Activated CD8-positive, alpha-beta T cell treated with anti-CD3 and anti-CD28 coated beads for 36 hours (primary cell): ENCODE measurements around the gene CREBBP. TPM values are rescaled to one million over a fixed set of nuclear protein-coding genes. Genes with fewer than 3 reads are reported as not detected.
A peak's percentile ranks its signal among the peaks of the same experiment; 100 is the strongest.

Experiments used
- ATAC-seq: fragments of 200-7000 bp; cut with Tn5 transposase; one replicate; pipeline ENCODE4 v1.10.0; 2021; ENCODE audit warnings: mild to moderate bottlenecking, moderate library complexity
- CTCF ChIA-PET: fragments of 350-600 bp; sonication (Branson Sonifier 250); formaldehyde crosslinking; loops from one replicate; lab custom pipeline; 2021; ENCODE audit warnings: antibody characterized with exemption; lab: Charles Lee
- POLR2A ChIA-PET: fragments of 350-600 bp; sonication (Branson Sonifier 250); formaldehyde crosslinking; loops from one replicate; lab custom pipeline; 2021; ENCODE audit warnings: antibody characterized with exemption; lab: Charles Lee
- DNase-seq: peaks from one replicate; pipeline ENCODE4 v3.0.0-alpha.2; 2020
- H3K27ac Mint-ChIP-seq: one replicate; pipeline ENCODE4 v1.8.0; 2021; ENCODE audit warnings: mild to moderate bottlenecking, mixed read lengths
- H3K27me3 Mint-ChIP-seq: one replicate; pipeline ENCODE4 v1.8.0; 2021; ENCODE audit warnings: mixed read lengths
- H3K36me3 Mint-ChIP-seq: one replicate; pipeline ENCODE4 v1.8.0; 2021; ENCODE audit warnings: low read depth, mixed read lengths
- H3K4me1 Mint-ChIP-seq: one replicate; pipeline ENCODE4 v1.8.0; 2021; ENCODE audit warnings: low read depth, mixed read lengths
- H3K4me3 Mint-ChIP-seq: one replicate; pipeline ENCODE4 v1.8.0; 2021; ENCODE audit warnings: mild to moderate bottlenecking, moderate library complexity, mixed read lengths
- H3K9me3 Mint-ChIP-seq: one replicate; pipeline ENCODE4 v1.8.0; 2021; ENCODE audit warnings: mixed read lengths
- CTCF ChIP-seq: fragments of 200-600 bp; IDR thresholded peaks from one replicate; pipeline ENCODE4 v1.8.0; 2022; ENCODE audit warnings: antibody characterized with exemption, mild to moderate bottlenecking
- intact Hi-C: fragments of 100-400 bp; cut with micrococcal nuclease; formaldehyde crosslinking; loops from one replicate; pipeline ENCODE4 v1.10.0; 2022
- total RNA-seq, 2 experiments: library from RNA; stranded (reverse); gene quantifications; one replicate each; pipeline ENCODE4 v1.2.3, GENCODE V29; 2021

The CREBBP gene
- total RNA-seq, 2 experiments from 2014 or later = 27.9 to 33.5 TPM

GRCh38 chr16:3720418-3720817 lies 160.1 kb downstream of the CREBBP start:
- DNase-seq (no peak), ATAC-seq (no peak)
- Mint-ChIP-seq H3K36me3 (peaks cover 9% of the 10 kb centered on the region), H3K4me1 (peaks cover 11% of the 10 kb centered on the region), H3K27me3 (no peaks in the 10 kb centered on the region), H3K27ac (no peak overlapping the region), H3K4me3 (no peak overlapping the region), H3K9me3 (no peaks in the 10 kb centered on the region)
- POLR2A ChIA-PET = no interaction called here
- intact Hi-C loops = no loop called here
- CTCF ChIA-PET = no interaction called here
- TF ChIP-seq CTCF = no peak

GRCh38 chr16:3718628-3719027 lies 161.9 kb downstream of the CREBBP start:
- Mint-ChIP-seq H3K36me3 (peaks cover 22% of the 10 kb centered on the region), H3K4me1 (peaks cover 24% of the 10 kb centered on the region), H3K9me3 (no peaks in the 10 kb centered on the region), H3K27ac (no peak overlapping the region), H3K27me3 (no peaks in the 10 kb centered on the region), H3K4me3 (peak overlapping the region; percentile 83)
- no peak for ATAC-seq
- DNase-seq = no peak
- intact Hi-C loops = no loop called here
- POLR2A ChIA-PET = interaction anchor here (1.0 kb wide), 1 partner anchor 160 kb away, joined by 6 read pairs; no protein-coding TSS in a partner anchor
- CTCF ChIA-PET = interaction anchor here (1.7 kb wide), 1 partner anchor 536 kb away, joined by 5 read pairs; no protein-coding TSS in a partner anchor
- no peak for TF ChIP-seq CTCF

GRCh38 chr16:3718019-3718391 lies 162.5 kb downstream of the CREBBP start:
- ATAC-seq (no peak), DNase-seq (no peak)
- CTCF ChIA-PET = interaction anchor here (1.7 kb wide), 1 partner anchor 536 kb away, joined by 5 read pairs; no protein-coding TSS in a partner anchor
- Mint-ChIP-seq H3K9me3 (no peaks in the 10 kb centered on the region), H3K4me3 (peak overlapping the region; percentile 83), H3K36me3 (peaks cover 28% of the 10 kb centered on the region), H3K27me3 (no peaks in the 10 kb centered on the region), H3K27ac (peak overlapping the region; percentile 89), H3K4me1 (peaks cover 30% of the 10 kb centered on the region)
- intact Hi-C loops = no loop called here
- TF ChIP-seq CTCF = no peak
- POLR2A ChIA-PET = interaction anchor here (1.0 to 1.6 kb wide), 3 partner anchors 11 to 160 kb away, joined by 4 to 6 read pairs (median 4); no protein-coding TSS in a partner anchor

GRCh38 chr16:3717235-3718018 lies 163.1 kb downstream of the CREBBP start, which contains the start of gene TRAP1:
TSS of gene TRAP1 (minus strand) at chr16:3717524. CDS start at chr16:3717508, 16 bp downstream.
- Mint-ChIP-seq H3K4me3 (peak within 1 kb of the TSS; percentile 91), H3K27me3 (no peaks in the 10 kb centered on the region), H3K9me3 (no peaks in the 10 kb centered on the region), H3K27ac (peak within 1 kb of the TSS; percentile 94), H3K4me1 (peaks cover 34% of the 10 kb centered on the region), H3K36me3 (peaks cover 31% of the 10 kb centered on the region)
- ChIA-PET POLR2A (interaction anchor here (0.6 to 1.6 kb wide), 11 partner anchors 12 to 554 kb away, joined by 3 to 6 read pairs (median 3); no protein-coding TSS in a partner anchor), CTCF (interaction anchor here (0.9 to 1.7 kb wide), 2 partner anchors 13 to 537 kb away, joined by 4 to 5 read pairs; no protein-coding TSS in a partner anchor)
- intact Hi-C loops = no loop called here
- ATAC-seq = peak; percentile 97
- DNase-seq = peak; percentile 91
- no peak for TF ChIP-seq CTCF
